Nephron progenitor cell (in vitro differentiated cells): ENCODE data around the gene GRHPR.
A peak's percentile ranks its signal among the peaks of the same experiment; 100 is the strongest.
"Not testable (repeated sequence)": the region's sequence is repeated elsewhere in the genome, so short reads cannot be mapped to it uniquely, and the experiment has no call there.

ENCODE experiments used
- DNase-seq: peaks from one replicate; pipeline ENCODE4 v3.0.0; 2021
- H3K27ac Mint-ChIP-seq: 2 replicates; pipeline ENCODE4 v1.8.0; 2021; ENCODE audit warnings: mild to moderate bottlenecking, moderate library complexity, mixed read lengths
- H3K27me3 Mint-ChIP-seq: 2 replicates; pipeline ENCODE4 v1.8.0; 2021; ENCODE audit warnings: mild to moderate bottlenecking, low read depth, mixed read lengths; ENCODE audit not compliant: poor library complexity
- H3K36me3 Mint-ChIP-seq: 2 replicates; pipeline ENCODE4 v1.8.0; 2021; ENCODE audit warnings: low read depth, mixed read lengths
- H3K4me1 Mint-ChIP-seq: 2 replicates; pipeline ENCODE4 v1.8.0; 2021; ENCODE audit warnings: mixed read lengths
- H3K4me3 Mint-ChIP-seq: 2 replicates; pipeline ENCODE4 v1.8.0; 2021; ENCODE audit warnings: mild to moderate bottlenecking, moderate library complexity, mixed read lengths
- H3K9me3 Mint-ChIP-seq: 2 replicates; pipeline ENCODE4 v1.8.0; 2021; ENCODE audit warnings: mild to moderate bottlenecking, moderate library complexity, mixed read lengths
- CTCF ChIP-seq: fragments of 200-600 bp; sonication (generic); IDR thresholded peaks from 2 replicates; pipeline ENCODE4 v1.5.0; 2021; ENCODE audit warnings: antibody characterized with exemption

Gene GRHPR

GRCh38 chr9:37466037-37466709, 43.7 kb downstream of the GRHPR start:
- TF ChIP-seq CTCF = no peak
- peaks cover under 1% of the 10 kb centered on the region for H3K9me3 Mint-ChIP-seq
- peaks cover 35% of the 10 kb centered on the region for H3K4me1 Mint-ChIP-seq
- peak; percentile 78 for DNase-seq
- H3K36me3 Mint-ChIP-seq = peaks cover 18% of the 10 kb centered on the region
- no peaks in the 10 kb centered on the region for H3K27me3 Mint-ChIP-seq
- peak overlapping the region; percentile 100 for H3K27ac Mint-ChIP-seq
- peak overlapping the region; percentile 93 for H3K4me3 Mint-ChIP-seq

- DNase-seq, H3K27ac Mint-ChIP-seq, H3K27me3 Mint-ChIP-seq, H3K36me3 Mint-ChIP-seq, H3K9me3 Mint-ChIP-seq: not testable (repeated sequence)
- Mint-ChIP-seq H3K4me3 (peak overlapping the region; percentile 93), H3K4me1 (peaks cover 42% of the 10 kb centered on the region)
Measured at GRCh38 chr9:37467530-37467929, 45.0 kb downstream of the GRHPR start.

GRCh38 chr9:37468620-37469019, 46.1 kb downstream of the GRHPR start:
- H3K27me3 Mint-ChIP-seq = no peaks in the 10 kb centered on the region
- TF ChIP-seq CTCF = no peak
- peaks cover 11% of the 10 kb centered on the region for H3K9me3 Mint-ChIP-seq
- DNase-seq = no peak
- H3K27ac Mint-ChIP-seq = no peak overlapping the region
- H3K4me3 Mint-ChIP-seq = no peak overlapping the region
- no peaks in the 10 kb centered on the region for H3K36me3 Mint-ChIP-seq
- H3K4me1 Mint-ChIP-seq = peaks cover 32% of the 10 kb centered on the region

GRCh38 chr9:37471942-37472684, 49.6 kb downstream of the GRHPR start:
- Mint-ChIP-seq H3K27me3 (no peaks in the 10 kb centered on the region), H3K27ac (peak overlapping the region; percentile 97), H3K36me3 (peaks cover 6% of the 10 kb centered on the region), H3K9me3 (peaks cover 33% of the 10 kb centered on the region), H3K4me1 (peaks cover 16% of the 10 kb centered on the region), H3K4me3 (peak overlapping the region; percentile 75)
- DNase-seq = no peak
- no peak for TF ChIP-seq CTCF

GRCh38 chr9:37473982-37474381, 51.5 kb downstream of the GRHPR start:
- not testable (repeated sequence) for H3K4me3 Mint-ChIP-seq

GRCh38 chr9:37474438-37474837, 51.9 kb downstream of the GRHPR start:
- no peak for TF ChIP-seq CTCF
- H3K4me3 Mint-ChIP-seq = no peak overlapping the region
- no peak for DNase-seq
- H3K4me1 Mint-ChIP-seq = peaks cover 16% of the 10 kb centered on the region
- peaks cover 33% of the 10 kb centered on the region for H3K9me3 Mint-ChIP-seq
- H3K36me3 Mint-ChIP-seq = peaks cover 6% of the 10 kb centered on the region
- H3K27ac Mint-ChIP-seq = no peak overlapping the region
- H3K27me3 Mint-ChIP-seq = no peaks in the 10 kb centered on the region

More at GRCh38 chr9:37473982-37474381, 51.5 kb downstream of the GRHPR start:
- H3K9me3 Mint-ChIP-seq = peaks cover 33% of the 10 kb centered on the region
- H3K36me3 Mint-ChIP-seq, H3K27ac Mint-ChIP-seq, DNase-seq, H3K27me3 Mint-ChIP-seq: not testable (repeated sequence)
- peaks cover 16% of the 10 kb centered on the region for H3K4me1 Mint-ChIP-seq
